Rectal smooth muscle tissue (tissue), 1 donor: ENCODE results near the gene UQCC2.

Source experiments
- H3K27ac ChIP-seq: one replicate; pipeline ENCODE4 v1.7.0; 2013; ENCODE audit warnings: low read depth, low read length, inconsistent platforms
- H3K27me3 ChIP-seq: one replicate; pipeline ENCODE4 v1.7.0; 2013; ENCODE audit warnings: low read length; ENCODE audit not compliant: control insufficient read depth, insufficient read depth
- H3K36me3 ChIP-seq: one replicate; pipeline ENCODE4 v1.7.0; 2013; ENCODE audit warnings: low read length; ENCODE audit not compliant: control insufficient read depth, insufficient read depth
- H3K4me1 ChIP-seq: one replicate; pipeline ENCODE4 v1.7.0; 2013; ENCODE audit warnings: low read length; ENCODE audit not compliant: control insufficient read depth, insufficient read depth
- H3K4me3 ChIP-seq: one replicate; pipeline ENCODE4 v1.7.0; 2013; ENCODE audit warnings: low read length
- H3K9ac ChIP-seq: one replicate; pipeline ENCODE4 v1.7.0; 2013; ENCODE audit warnings: low read length

UQCC2 gene

GRCh38 chr6:33711140-33712129 is at the start of gene UQCC2:
UQCC2 (minus strand) TSS chr6:33711700; CDS start chr6:33711686, 14 bp downstream.
- Histone ChIP-seq H3K4me1 (peaks cover 8% of the 10 kb centered on the region), H3K36me3 (no peaks in the 10 kb centered on the region), H3K27ac (peak within 1 kb of the TSS; percentile 95), H3K27me3 (no peaks in the 10 kb centered on the region), H3K4me3 (peak within 1 kb of the TSS; percentile 88), H3K9ac (peak within 1 kb of the TSS; percentile 2)

- H3K4me1 ChIP-seq = no peaks in the 10 kb centered on the region
- H3K9ac ChIP-seq = no peak overlapping the region
- no peak overlapping the region for H3K4me3 ChIP-seq
- H3K36me3 ChIP-seq = no peaks in the 10 kb centered on the region
- peaks cover 4% of the 10 kb centered on the region for H3K27me3 ChIP-seq
- H3K27ac ChIP-seq = no peak overlapping the region
These were observed 48.6 kb upstream of the UQCC2 start for GRCh38 chr6:33759887-33760629.

- peaks cover 4% of the 10 kb centered on the region for H3K27me3 ChIP-seq
- no peaks in the 10 kb centered on the region for H3K36me3 ChIP-seq
- no peak overlapping the region for H3K4me3 ChIP-seq
- no peaks in the 10 kb centered on the region for H3K4me1 ChIP-seq
- H3K9ac ChIP-seq = no peak overlapping the region
- H3K27ac ChIP-seq = no peak overlapping the region
These were observed 47.3 kb upstream of the UQCC2 start for GRCh38 chr6:33758815-33759216.

GRCh38 chr6:33757906-33758305 is 46.4 kb upstream of the UQCC2 start:
- Histone ChIP-seq H3K9ac (no peak overlapping the region), H3K4me3 (no peak overlapping the region), H3K27me3 (peaks cover 4% of the 10 kb centered on the region), H3K36me3 (no peaks in the 10 kb centered on the region), H3K27ac (no peak overlapping the region), H3K4me1 (no peaks in the 10 kb centered on the region)

GRCh38 chr6:33757113-33757512 is 45.6 kb upstream of the UQCC2 start:
- no peaks in the 10 kb centered on the region for H3K4me1 ChIP-seq
- no peak overlapping the region for H3K27ac ChIP-seq
- H3K36me3 ChIP-seq = no peaks in the 10 kb centered on the region
- H3K9ac ChIP-seq = no peak overlapping the region
- peaks cover 4% of the 10 kb centered on the region for H3K27me3 ChIP-seq
- H3K4me3 ChIP-seq = no peak overlapping the region

- Histone ChIP-seq H3K36me3 (no peaks in the 10 kb centered on the region), H3K4me1 (no peaks in the 10 kb centered on the region), H3K4me3 (no peak overlapping the region), H3K9ac (no peak overlapping the region), H3K27ac (no peak overlapping the region), H3K27me3 (peaks cover 4% of the 10 kb centered on the region)
These were observed 44.9 kb upstream of the UQCC2 start for GRCh38 chr6:33756211-33756954.

GRCh38 chr6:33755070-33755869 is 43.8 kb upstream of the UQCC2 start:
- Histone ChIP-seq H3K27me3 (peaks cover 4% of the 10 kb centered on the region), H3K4me3 (no peak overlapping the region), H3K36me3 (no peaks in the 10 kb centered on the region), H3K4me1 (no peaks in the 10 kb centered on the region), H3K27ac (no peak overlapping the region), H3K9ac (no peak overlapping the region)

GRCh38 chr6:33754222-33754621 is 42.7 kb upstream of the UQCC2 start:
- Histone ChIP-seq H3K4me3 (no peak overlapping the region), H3K36me3 (no peaks in the 10 kb centered on the region), H3K27ac (no peak overlapping the region), H3K9ac (no peak overlapping the region), H3K27me3 (peaks cover 4% of the 10 kb centered on the region), H3K4me1 (no peaks in the 10 kb centered on the region)

GRCh38 chr6:33752646-33753015 is 41.1 kb upstream of the UQCC2 start:
- Histone ChIP-seq H3K9ac (no peak overlapping the region), H3K27me3 (peaks cover 4% of the 10 kb centered on the region), H3K4me3 (no peak overlapping the region), H3K27ac (no peak overlapping the region), H3K36me3 (no peaks in the 10 kb centered on the region), H3K4me1 (no peaks in the 10 kb centered on the region)

GRCh38 chr6:33751771-33752645 is 40.5 kb upstream of the UQCC2 start:
- H3K4me1 ChIP-seq = no peaks in the 10 kb centered on the region
- no peak overlapping the region for H3K9ac ChIP-seq
- peaks cover 2% of the 10 kb centered on the region for H3K27me3 ChIP-seq
- no peak overlapping the region for H3K27ac ChIP-seq
- H3K36me3 ChIP-seq = no peaks in the 10 kb centered on the region
- no peak overlapping the region for H3K4me3 ChIP-seq
